Activated CD4-positive, alpha-beta T cell treated with anti-CD3 and anti-CD28 coated beads for 48 hours (primary cell): ENCODE measurements around the gene ATRN.
"Not testable (repeated sequence)": the region's sequence is repeated elsewhere in the genome, so short reads cannot be mapped to it uniquely, and the experiment has no call there.

Source experiments
- DNase-seq: peaks from one replicate; pipeline ENCODE4 v3.0.0-alpha.2; 2020

ATRN gene

GRCh38 chr20:3576363-3576762, 105.5 kb downstream of the ATRN start:
- DNase-seq, result no peak

GRCh38 chr20:3577366-3577765, 106.5 kb downstream of the ATRN start:
- DNase-seq, result no peak

- no peak for DNase-seq
Measured at GRCh38 chr20:3580412-3580811, 109.6 kb downstream of the ATRN start.

GRCh38 chr20:3583765-3584164, 112.9 kb downstream of the ATRN start:
- DNase-seq, result no peak

GRCh38 chr20:3586093-3586492, 115.3 kb downstream of the ATRN start:
- DNase-seq, result no peak

- no peak for DNase-seq
Measured at GRCh38 chr20:3590164-3590563, 119.3 kb downstream of the ATRN start.

GRCh38 chr20:3592931-3593330, 122.1 kb downstream of the ATRN start:
- no peak for DNase-seq

- no peak for DNase-seq
Measured at GRCh38 chr20:3595541-3595940, 124.7 kb downstream of the ATRN start.

- no peak for DNase-seq
Measured at GRCh38 chr20:3603108-3603507, 132.3 kb downstream of the ATRN start.

GRCh38 chr20:3605386-3605886, 134.6 kb downstream of the ATRN start:
- not testable (repeated sequence) for DNase-seq

- no peak for DNase-seq
Measured at GRCh38 chr20:3606021-3606420, 135.2 kb downstream of the ATRN start.

- DNase-seq, result no peak
Measured at GRCh38 chr20:3611901-3612300, 141.1 kb downstream of the ATRN start.

GRCh38 chr20:3612795-3613572, 142.2 kb downstream of the ATRN start:
- no peak for DNase-seq

GRCh38 chr20:3613821-3614440, 143.1 kb downstream of the ATRN start:
- no peak for DNase-seq

GRCh38 chr20:3614466-3614865, 143.6 kb downstream of the ATRN start:
- DNase-seq, result no peak

- DNase-seq, result not testable (repeated sequence)
Measured at GRCh38 chr20:3615171-3615840, 144.5 kb downstream of the ATRN start.

- DNase-seq, result no peak
Measured at GRCh38 chr20:3616250-3616649, 145.4 kb downstream of the ATRN start.

GRCh38 chr20:3621111-3621510, 150.3 kb downstream of the ATRN start:
- DNase-seq, result no peak

GRCh38 chr20:3622406-3622805, 151.6 kb downstream of the ATRN start:
- DNase-seq, result no peak

GRCh38 chr20:3627476-3627875, 156.7 kb downstream of the ATRN start:
- DNase-seq, result no peak

GRCh38 chr20:3628502-3629314, 157.9 kb downstream of the ATRN start:
- DNase-seq, result no peak

GRCh38 chr20:3629893-3630292, 159.1 kb downstream of the ATRN start:
- DNase-seq, result no peak

GRCh38 chr20:3630429-3630828, 159.6 kb downstream of the ATRN start:
- DNase-seq, result no peak
